GM12872 (cell line): ENCODE data around the gene ZMIZ1.

Experiments used
- TF ChIP-seq, protein P1 (sequence below): IDR thresholded peaks from 3 replicates; pipeline ENCODE4 v1.5.1; 2011; ENCODE audit warnings: low read depth, mild to moderate bottlenecking, low read length, moderate library complexity; ENCODE audit not compliant: insufficient read depth

The ZMIZ1 gene

DNA sequence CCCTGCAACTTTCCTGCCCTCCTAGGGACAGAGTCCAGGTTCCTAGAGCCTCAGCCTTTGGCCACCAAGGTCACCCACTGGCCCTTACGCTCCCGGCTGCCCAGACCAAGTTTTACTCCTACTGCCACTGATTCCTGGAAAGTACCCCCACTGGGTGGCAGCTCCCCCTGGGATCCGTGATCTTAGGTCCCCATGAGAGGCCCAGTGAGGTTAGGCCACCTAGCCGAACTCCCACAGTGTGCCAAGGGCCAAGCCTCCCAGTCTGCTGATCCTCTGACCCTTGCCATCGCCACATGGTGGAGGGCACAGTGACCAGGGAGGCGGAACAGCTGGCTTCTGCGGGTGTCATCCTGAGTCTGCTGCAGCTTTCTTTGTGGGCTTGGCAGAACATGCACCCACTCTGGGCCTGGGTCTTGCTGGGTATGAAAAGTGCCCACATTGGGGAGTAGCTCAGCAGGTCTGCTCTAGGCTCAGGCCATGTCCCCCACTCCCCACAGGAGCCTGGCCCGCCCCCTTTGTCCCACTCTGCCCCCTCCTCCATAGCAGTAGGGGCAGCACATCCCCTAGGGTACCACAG lies 238.0 kb downstream of the ZMIZ1 start:
- TF ChIP-seq, protein P1, sequence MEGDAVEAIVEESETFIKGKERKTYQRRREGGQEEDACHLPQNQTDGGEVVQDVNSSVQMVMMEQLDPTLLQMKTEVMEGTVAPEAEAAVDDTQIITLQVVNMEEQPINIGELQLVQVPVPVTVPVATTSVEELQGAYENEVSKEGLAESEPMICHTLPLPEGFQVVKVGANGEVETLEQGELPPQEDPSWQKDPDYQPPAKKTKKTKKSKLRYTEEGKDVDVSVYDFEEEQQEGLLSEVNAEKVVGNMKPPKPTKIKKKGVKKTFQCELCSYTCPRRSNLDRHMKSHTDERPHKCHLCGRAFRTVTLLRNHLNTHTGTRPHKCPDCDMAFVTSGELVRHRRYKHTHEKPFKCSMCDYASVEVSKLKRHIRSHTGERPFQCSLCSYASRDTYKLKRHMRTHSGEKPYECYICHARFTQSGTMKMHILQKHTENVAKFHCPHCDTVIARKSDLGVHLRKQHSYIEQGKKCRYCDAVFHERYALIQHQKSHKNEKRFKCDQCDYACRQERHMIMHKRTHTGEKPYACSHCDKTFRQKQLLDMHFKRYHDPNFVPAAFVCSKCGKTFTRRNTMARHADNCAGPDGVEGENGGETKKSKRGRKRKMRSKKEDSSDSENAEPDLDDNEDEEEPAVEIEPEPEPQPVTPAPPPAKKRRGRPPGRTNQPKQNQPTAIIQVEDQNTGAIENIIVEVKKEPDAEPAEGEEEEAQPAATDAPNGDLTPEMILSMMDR: no peak

DNA sequence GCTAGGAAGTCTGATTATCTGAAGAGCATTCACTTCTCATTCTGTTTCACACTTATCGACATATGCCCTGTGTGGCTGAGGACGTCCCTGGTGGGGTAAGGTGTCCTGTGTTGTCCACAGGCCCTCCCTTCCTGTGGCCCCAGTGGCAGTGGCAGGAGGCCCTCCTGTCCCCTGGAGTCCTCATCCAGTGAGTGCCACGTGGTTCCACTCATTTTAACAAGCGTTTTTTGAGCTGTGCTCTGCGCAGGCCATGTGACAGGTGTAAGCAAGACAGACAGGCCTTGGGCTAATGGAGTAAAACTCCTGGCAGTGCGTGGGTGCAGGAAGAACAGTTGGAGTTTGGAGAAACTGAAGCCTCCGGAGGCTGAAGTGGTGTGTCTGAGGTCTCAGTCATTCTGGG lies 239.2 kb downstream of the ZMIZ1 start:
- TF ChIP-seq, protein P1: no peak

DNA sequence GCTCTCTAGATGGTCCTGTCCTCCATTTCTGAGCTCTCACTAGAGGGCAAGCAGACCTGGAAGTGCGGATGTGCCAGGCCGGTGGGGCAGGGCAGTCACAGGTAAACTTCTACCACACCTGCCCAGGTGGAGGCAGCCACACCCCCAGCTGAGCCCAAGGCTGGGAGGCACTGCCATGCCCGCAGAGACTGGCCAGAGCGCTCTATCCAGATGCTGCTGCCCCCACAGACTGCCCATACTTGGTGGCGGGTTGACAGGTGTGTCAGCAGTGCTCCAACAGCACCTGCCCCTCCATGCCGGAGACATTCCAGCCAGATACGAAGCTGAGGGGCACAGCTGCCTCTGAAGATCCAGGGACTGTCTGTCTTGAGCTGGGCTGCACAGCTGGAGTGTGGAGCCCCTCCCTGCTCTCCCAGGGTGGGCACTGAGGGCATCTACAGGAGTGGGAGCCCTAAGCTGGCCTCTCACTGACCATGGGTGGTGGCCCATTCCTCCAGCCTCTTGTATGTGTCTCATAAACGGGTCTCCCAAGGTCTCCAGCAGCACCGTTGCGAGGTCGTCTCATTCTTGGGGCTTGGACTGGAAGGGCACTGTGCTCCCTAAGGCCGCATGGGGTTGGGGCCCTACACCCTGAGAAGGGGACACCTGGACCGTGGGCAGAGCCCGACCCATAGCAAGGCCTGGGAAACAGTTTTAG lies 240.4 kb downstream of the ZMIZ1 start:
- TF ChIP-seq, protein P1: no peak

DNA sequence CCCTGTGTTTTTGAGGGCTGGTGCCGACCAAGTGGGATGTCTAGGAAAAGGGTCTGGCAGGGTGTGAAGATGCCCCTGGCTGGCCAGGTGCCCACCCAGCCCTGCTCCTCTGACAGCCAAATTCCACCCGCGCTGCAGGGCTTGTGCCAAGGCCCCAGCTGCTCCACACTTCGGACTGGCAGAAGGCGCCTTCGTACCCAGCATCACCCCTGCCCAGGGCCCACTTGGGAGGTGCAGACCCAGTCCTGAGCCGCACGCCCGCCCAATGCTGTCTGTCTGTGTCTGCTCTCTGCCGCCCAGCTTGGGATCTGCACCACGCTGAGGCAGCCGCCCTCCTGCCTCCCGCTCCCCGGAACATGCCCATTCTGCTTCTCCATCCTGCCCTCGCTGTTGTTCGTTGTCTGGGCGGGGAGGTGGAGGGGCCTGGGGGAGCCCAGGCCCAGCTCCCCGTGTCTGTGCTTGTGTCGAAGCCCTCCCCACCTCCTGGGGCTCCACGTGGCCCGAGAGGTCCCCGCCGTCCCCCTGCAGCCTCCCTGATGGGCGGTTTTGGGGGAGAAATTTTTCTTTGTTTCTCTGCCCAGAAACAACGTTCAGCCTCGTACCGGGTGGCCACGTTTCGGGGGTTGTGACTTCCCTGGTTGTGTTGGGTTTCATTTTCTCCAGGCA lies 241.6 kb downstream of the ZMIZ1 start:
- TF ChIP-seq, protein P1: no peak

DNA sequence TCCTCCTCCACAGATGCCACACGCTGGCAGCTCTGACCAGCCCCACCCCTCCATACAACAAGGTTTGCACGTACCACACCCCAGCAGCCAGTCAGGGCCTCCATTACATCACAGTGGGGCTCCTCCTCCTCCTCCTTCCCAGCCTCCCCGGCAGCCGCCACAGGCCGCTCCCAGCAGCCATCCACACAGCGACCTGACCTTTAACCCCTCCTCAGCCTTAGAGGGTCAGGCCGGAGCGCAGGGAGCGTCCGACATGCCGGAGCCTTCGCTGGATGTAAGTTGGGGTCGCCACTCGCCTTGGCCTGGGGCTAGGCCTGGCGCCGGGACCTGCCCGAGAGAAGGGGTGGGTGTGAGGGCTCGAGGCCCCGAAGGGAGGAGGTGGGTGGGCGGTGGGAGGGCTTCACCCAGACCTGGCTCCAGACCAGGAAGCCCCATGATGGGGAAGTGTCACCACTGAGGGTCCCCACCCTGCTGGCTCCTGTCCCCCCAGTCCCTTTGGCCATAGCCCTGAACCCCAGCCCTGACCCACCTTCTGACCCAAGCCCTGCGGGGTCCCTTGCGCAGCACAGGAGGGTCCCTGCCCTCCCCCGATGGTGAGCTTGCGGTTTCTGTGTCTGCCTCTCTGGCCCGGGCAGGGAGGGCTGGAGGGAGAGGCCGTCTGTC lies 242.3 kb downstream of the ZMIZ1 start:
- TF ChIP-seq, protein P1: no peak

DNA sequence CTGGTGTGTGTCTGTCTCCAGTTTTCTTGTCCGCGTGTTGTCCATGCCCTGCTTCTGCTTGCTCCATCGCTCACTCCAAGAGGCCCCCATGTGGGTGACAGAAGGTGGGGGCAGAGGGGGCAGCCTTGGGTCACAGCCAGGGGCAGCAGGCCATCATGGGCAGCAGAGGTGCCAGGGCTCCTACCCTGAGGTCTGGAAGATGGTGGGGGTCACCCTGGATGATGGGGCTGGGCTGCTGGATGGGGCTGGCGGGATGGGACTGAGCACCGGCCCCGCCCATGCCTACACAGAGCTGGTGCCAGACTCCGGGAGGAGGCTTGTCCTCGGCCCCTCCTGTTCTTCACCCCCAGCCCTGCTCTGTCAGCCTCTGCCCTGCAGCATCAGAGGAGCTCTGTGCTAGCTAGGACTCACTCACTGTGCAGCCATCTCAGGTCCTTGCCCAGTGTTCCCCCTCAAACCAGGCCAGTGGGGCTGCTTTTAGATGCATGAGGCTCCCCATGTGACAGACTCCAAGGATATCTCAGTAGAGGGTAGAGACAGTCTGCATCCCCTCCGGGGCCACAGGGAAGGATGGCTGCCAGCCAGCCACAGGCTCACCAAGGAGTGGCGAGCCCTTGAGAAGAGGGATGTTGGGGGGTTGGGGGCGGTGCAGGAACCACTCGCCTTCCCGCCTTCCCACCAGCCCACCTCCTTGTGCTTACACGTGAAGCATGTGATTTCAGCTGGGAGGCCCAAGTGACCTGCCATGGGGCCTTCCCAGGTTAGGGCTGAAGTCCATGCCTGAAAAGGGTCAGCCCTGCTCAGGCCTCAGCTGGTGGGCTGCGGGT lies 243.0 kb downstream of the ZMIZ1 start:
- TF ChIP-seq, protein P1: no peak
